Measurements from ENCODE around the gene ZYG11A.

DNA sequence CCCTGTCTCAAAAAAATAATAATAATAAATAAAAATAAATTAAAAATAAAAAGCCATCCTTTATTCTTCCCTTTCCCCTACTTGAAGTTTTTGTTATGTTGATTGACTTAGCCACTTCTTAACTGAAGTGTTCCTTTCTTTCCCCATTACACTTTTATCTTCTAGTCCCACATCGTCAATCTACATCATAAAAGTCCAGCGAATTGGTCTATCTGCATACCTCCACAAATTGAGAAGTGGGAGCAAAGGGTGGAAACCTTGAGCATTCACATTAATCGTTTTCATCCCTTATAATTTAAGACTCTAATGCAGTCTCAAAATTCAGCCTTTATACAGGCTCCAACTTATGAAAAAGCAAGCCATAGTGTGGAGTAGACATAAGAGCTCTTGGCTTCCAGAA, 6.5 kb upstream of the ZYG11A start:
- TF ChIP-seq JUND (IDR thresholded peaks at IDR 0.05) (no peak), RAD21 (IDR thresholded peaks at IDR 0.05) (no peak), HNF4G (IDR thresholded peaks at IDR 0.05) (no peak), TAF1 (conservative IDR thresholded peaks at IDR 0.05) (no peak), FOXA1 (IDR thresholded peaks at IDR 0.05) (no peak), NR2F2 (IDR thresholded peaks at IDR 0.05) (no peak), EGR1 (IDR thresholded peaks at IDR 0.05; ENCODE audit: low read depth in 2 of 2) (no peak), GABPA (IDR thresholded peaks at IDR 0.05 in 1 of 2, conservative IDR thresholded peaks at IDR 0.05 in 1 of 2) (no peak)
- TF ChIP-seq, protein P1, sequence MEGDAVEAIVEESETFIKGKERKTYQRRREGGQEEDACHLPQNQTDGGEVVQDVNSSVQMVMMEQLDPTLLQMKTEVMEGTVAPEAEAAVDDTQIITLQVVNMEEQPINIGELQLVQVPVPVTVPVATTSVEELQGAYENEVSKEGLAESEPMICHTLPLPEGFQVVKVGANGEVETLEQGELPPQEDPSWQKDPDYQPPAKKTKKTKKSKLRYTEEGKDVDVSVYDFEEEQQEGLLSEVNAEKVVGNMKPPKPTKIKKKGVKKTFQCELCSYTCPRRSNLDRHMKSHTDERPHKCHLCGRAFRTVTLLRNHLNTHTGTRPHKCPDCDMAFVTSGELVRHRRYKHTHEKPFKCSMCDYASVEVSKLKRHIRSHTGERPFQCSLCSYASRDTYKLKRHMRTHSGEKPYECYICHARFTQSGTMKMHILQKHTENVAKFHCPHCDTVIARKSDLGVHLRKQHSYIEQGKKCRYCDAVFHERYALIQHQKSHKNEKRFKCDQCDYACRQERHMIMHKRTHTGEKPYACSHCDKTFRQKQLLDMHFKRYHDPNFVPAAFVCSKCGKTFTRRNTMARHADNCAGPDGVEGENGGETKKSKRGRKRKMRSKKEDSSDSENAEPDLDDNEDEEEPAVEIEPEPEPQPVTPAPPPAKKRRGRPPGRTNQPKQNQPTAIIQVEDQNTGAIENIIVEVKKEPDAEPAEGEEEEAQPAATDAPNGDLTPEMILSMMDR (IDR thresholded peaks at IDR 0.05; ENCODE audit: low read depth, low read length, missing input control), result no peak
- TF ChIP-seq, protein P2, sequence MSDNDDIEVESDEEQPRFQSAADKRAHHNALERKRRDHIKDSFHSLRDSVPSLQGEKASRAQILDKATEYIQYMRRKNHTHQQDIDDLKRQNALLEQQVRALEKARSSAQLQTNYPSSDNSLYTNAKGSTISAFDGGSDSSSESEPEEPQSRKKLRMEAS (IDR thresholded peaks at IDR 0.05), result no peak

Measured in liver (tissue), 3 donors.